Cardiac ventricle fibroblast (primary cell): ENCODE data around the gene DDX41. TPM values are rescaled to one million over a fixed set of nuclear protein-coding genes. Genes with fewer than 3 reads are reported as not detected.

Experiments used
- total RNA-seq: library from RNA; depleted of rRNA; stranded (reverse); fragments of >200 nt; gene quantifications from 2 replicates; pipeline ENCODE4 v1.2.3, GENCODE V29; 2015

The DDX41 gene
- total RNA-seq = 113 and 114 TPM in 2 replicates

DNA sequence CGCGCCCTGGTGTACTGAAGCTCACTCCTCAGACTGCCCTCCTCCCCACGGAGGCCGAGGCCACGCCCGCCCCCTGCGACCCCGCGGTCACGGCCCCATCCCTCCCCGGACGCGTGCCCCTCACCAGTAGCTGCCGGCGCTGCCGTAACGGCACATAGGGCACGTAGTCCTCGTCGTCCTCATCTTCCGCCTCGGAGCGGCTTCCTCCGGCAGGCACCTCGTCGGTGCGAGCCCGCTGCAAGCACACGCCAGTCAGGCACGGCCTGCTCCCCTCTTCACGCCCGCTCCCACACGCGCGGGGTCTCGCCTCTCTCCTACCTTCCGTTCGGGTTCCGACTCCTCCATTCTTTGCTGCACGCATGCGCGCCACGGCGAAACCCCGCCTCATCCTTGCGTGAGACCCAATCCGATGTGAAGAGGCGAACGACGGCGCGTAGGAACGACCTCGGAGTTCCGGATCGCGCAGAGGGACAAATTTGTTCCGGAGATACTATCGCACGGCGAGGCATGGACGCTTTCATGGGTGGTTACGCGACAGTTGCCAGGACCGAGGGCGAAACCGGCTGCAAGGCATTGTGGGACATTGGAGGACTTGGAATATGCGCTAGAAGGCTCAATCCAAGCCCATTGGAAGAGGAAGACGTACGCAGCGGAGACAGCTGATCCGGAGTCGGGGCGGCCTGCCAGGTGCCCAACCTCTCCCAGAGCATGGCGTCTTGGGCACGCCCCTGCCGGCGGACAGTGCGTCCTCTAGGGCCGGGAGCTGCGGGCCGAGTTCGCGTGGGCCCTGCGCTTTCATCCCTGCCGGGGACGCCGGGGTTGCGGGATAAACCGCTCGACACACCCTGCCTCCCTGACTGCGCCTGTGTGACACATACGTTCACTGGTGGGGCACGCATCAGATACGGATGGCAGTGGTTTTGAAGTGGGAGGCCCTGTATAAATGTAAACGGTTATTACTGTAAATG lies at the start of gene DDX41:
DDX41 (minus strand) TSS at position 361 of the 968 bp plus-strand sequence; CDS start at position 345, 16 bp downstream.

GRCh38 chr5:177554474-177555111 lies 37.8 kb upstream of the DDX41 start, which contains the start of gene FAM193B:
FAM193B (minus strand) TSS chr5:177554563; CDS start chr5:177554458, 105 bp downstream.

DNA sequence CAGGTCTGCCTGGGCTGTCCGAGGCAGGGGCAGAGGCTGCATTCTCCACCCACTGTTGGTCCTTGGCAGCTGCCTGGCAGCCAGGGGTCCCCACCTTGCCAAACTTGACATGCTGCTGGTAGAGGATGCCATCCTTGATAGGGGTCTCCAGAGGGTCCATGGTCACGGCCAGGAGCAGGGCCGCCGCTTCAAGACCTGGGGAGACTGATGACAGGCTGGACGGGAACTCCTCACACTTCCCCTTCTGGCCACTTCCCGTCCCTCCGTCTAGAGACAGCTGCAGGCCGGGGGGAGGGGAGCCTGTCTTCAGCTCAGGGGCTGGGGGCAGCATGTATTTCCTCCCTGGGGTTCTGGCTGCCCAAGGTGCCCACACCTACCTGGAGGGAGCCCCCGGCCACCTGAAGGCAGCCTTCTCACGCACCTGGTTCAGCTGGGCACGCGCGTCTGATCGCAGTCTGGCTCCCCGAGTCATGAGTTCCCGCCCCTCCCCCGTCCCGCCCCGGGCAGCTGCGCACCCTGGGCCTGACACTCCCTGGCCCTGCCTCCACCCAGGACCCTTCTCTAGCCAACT lies 7.3 kb downstream of the DDX41 start, which contains the start of gene DOK3:
DOK3 (minus strand) TSS at position 446 of the 571 bp plus-strand sequence; CDS start at position 160, 286 bp downstream.

DNA sequence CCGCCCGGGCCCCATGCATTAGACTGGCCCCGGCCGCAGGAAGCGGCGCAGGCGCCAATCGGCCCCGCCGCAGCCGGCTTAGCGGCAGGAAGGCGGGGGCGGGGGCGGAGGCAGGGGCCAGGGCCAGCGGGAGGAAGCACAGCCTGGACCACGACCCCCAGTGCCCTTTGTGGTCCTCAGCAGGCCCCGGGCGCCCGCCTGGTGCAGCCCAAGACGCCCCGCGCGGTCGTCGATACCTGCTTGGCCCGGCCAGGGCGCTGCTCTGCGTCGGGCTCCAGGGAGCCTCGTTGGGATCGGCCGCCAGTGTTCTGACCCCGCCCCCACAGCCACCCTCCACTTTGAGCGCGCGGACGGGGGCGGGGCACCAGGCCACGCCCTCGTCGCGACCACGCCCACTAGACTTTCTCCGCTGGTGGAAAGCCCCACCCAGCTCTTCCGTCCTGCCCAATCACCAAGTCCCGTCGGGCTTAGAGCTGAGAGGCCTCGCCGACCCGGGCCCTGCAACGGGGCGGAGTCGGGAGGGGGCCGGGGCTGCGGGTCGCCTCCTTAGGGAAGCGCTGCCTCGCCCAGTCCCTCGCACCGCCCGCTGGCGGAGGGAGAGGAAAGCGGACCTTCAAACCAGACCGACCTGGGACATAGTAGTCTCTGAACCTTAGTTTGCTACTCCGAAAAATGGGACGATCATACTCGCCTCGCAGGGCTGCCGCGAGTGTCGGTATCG lies 19.3 kb downstream of the DDX41 start, which contains the start of gene PDLIM7:
PDLIM7 (minus strand) TSS at position 313 of the 721 bp plus-strand sequence. CDS start 1,092 bp downstream, outside the sequence.

DNA sequence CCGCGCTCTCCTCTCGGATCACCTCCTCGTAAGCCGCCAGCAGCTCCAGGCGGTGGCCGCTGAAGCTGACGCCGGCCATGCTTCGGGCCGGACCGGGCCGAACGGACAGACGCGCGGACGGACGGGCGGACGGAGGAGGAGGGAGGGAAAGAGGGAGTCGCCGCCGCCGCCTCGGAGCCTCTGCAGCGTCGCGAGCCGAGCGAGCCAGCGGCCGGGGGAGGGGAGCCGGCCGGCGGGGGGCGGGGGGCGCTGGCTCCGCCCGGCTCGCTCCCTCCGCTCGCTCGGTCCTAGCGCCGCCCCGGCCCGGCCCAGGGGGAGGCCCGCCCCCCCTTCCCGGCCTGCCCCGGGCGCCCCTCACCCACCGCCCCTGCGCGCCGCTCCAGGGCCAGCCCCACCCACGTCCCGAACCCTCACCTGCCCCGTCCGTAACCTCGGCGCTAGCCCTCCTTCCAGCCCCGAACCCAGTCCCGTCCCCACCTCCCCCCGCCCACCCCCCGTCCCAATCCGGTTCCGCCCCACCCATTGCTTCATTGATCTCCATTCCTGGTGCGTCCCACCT lies 43.2 kb downstream of the DDX41 start, which contains the start of gene DBN1:
DBN1 (minus strand) TSS at position 192 of the 559 bp plus-strand sequence; CDS start at position 79, 113 bp downstream.

Other genes with a start within 250 kb of the DDX41 start
- gene RAB24, start 213.2 kb downstream of the DDX41 start, total RNA-seq = 44.0 and 47.7 TPM in 2 replicates
- 57.3 and 63.5 TPM in 2 replicates for gene PRELID1, start 213.2 kb downstream of the DDX41 start, total RNA-seq
- gene MXD3, start 205.1 kb downstream of the DDX41 start, total RNA-seq = 10.5 and 16.7 TPM in 2 replicates
- gene LMAN2, start 165.3 kb downstream of the DDX41 start, total RNA-seq = 302 and 370 TPM in 2 replicates
- 9.9 and 34.2 TPM in 2 replicates for gene RGS14, start 159.0 kb downstream of the DDX41 start, total RNA-seq
- gene SLC34A1, start 132.5 kb downstream of the DDX41 start, total RNA-seq = not detected in 2 replicates
- gene PFN3, start 116.3 kb downstream of the DDX41 start, total RNA-seq = not detected in 2 replicates
- gene F12, start 107.4 kb downstream of the DDX41 start, total RNA-seq = 0.44 and 0.49 TPM in 2 replicates
- gene GRK6, start 90.3 kb downstream of the DDX41 start, total RNA-seq = 9.5 and 14.7 TPM in 2 replicates
- gene PRR7, start 70.1 kb downstream of the DDX41 start, total RNA-seq = 26.0 and 30.6 TPM in 2 replicates
- gene DBN1, start 43.3 kb downstream of the DDX41 start, total RNA-seq = 86.3 and 93.7 TPM in 2 replicates
- gene PDLIM7, start 19.4 kb downstream of the DDX41 start, total RNA-seq = 96.1 and 124 TPM in 2 replicates
- 0.44 and 2.1 TPM in 2 replicates for gene DOK3, start 7.1 kb downstream of the DDX41 start, total RNA-seq
- gene FAM193B, start 37.6 kb upstream of the DDX41 start, total RNA-seq = 31.7 and 33.3 TPM in 2 replicates
- 191 and 212 TPM in 2 replicates for gene TMED9, start 75.2 kb upstream of the DDX41 start, total RNA-seq
- 26.5 and 30.3 TPM in 2 replicates for gene B4GALT7, start 83.2 kb upstream of the DDX41 start, total RNA-seq